ENCODE data around the gene R3HDM2.
A peak's percentile ranks its signal among the peaks of the same experiment; 100 is the strongest.
"Not testable (repeated sequence)": the region's sequence is repeated elsewhere in the genome, so short reads cannot be mapped to it uniquely, and the experiment has no call there.

R3HDM2 gene

GRCh38 chr12:57426948-57427347, 3.9 kb downstream of the R3HDM2 start:
- DNase-seq: not testable (repeated sequence)

- DNase-seq: no peak
Measured at GRCh38 chr12:57420482-57420881, 10.4 kb downstream of the R3HDM2 start.

DNA sequence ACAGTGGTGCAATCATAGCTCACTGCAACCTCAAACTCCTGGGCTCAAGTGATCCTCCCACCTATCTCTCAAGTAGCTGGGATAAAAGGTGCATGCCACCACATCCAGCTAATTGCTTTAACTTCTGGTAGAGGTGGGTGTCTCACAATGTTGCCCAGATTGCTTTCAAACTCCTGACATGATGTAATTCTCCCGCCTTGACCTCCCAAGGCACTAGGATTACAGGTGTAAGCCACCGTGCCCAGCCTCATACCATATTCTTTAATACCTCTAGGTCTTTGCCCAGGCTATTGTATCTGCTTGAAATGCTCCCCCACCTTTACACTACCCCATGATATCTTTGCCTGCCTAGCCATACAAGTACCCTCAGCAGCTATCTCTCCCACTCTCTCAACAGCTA, 11.3 kb downstream of the R3HDM2 start:
- no peak for DNase-seq

DNA sequence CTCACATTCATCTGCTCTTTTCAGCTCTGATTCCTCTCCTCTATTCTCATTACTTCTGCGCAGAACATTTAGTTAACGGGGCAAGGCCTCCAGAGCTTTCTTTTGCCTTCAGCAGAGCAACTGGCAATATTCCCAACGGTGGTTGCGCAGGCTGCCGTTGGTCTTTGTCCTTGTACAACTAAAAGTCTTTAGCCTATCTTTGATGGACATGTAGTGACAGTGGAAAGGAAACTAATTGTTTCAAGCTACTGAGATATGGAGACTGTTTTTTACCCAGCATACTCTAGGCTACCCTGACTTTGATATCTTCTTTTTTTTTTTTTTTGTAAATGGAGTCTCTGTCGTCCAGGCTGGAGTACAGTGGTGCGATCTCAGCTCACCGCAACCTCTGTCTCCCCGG, 12.6 kb downstream of the R3HDM2 start:
- DNase-seq: no peak

GRCh38 chr12:57416039-57416996, 14.5 kb downstream of the R3HDM2 start:
- no peak for DNase-seq

- no peak for DNase-seq
Measured at GRCh38 chr12:57415088-57415487, 15.8 kb downstream of the R3HDM2 start.

DNA sequence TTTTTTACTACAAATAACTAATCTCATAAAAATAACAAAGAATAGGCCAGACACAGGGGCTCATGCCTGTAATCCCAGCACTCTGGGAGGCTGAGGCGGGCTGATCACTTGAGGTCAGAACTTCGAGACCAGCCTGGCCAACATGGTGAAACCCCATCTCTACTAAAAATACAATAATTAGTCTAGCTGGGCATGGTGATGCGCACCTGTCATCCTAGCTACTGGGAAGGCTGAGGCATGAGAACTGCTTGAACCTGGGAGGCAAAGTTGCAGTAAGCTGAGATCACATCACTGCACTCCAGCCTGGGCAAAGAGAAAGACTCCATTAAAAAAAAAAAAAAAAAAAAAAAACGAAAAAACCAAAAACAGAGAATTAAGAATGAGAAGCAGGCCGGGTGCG, 16.7 kb downstream of the R3HDM2 start:
- not testable (repeated sequence) for DNase-seq

DNA sequence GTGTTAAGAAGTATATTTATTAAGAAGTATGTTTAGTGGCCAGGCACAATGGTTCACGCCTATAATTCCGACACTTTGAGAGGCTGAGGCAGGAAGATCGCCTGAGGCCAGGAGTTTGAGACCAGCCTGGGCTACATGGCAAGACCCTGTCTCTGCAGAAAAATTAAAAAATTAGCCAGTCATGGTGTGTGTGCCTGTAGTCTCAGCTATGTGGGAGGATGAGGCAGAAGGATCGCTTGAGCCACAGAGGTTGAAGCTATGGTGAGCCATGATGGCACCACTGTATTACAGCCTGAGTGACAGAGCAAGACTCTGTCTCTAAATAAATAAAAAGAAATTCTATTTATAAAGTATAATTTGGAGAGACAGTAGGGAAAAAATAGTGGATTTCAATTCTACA, 20.3 kb downstream of the R3HDM2 start:
- DNase-seq: no peak

DNA sequence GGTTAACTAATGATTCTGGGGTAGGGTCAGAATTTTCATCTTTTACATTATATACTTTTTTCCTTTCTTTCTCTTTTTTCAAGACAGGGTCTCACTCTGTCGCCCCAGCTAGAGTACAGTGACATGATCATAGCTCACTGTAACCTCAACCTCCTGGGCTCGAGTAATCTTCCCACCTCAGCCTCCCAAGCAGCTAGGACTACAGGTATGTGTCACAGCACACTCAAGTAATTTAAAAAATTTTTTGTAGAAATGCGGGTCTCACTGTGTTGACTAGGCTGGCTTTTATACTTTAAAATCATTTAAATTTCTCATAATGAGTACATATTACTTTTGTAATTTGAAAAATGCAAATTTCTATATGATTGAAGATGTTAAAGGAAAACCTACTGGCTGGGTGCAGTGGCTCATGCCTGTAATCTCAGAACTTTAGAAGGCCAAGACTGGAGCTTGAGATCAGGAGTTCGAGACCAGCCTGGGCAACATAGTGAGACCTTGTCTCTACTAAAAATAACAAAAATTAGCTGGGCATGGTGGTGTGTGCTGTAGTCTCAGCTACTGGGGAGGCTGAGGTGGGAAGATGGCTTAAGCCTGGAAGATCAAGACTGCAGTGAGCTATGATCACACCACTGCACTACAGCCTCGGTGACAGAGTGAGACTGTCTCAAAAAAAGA, 25.7 kb downstream of the R3HDM2 start:
- DNase-seq: no peak

DNA sequence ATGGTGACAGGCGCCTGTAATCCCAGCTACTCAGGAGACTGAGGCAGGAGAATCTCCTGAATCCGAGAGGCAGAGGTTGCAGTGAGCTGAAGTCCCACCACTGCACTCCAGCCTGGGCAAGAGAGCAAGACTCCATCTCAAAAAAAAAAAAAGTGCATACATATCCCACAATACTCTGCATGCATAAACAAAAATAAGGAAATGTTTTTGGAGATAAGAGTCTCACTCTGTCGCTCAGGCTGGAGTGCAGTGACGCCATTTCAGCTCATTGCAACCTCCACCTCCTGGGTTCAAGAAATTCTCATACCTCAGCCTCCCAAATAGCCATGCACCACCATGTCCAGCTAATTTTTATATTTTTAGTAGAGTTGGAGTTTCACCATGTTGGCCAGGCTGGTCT, 28.7 kb downstream of the R3HDM2 start:
- not testable (repeated sequence) for DNase-seq

DNA sequence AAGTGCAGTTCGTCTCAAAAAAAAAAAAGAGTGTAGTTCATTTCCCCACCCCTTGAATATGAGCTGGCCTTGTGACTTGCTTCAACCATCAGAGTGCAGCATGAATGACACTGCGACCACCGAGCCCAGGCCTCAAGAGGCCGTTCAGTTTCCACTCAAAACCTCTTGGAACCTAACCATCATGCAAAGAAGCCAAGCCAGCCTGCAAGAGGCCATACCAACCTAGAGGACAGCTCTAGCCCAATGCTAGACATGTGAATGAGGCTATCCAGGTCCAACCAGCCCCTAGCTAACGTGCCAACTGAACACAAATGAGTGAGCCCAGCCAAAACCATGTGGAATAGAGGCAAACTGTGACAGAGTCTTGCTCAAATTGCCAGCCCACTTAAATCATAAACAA, 29.7 kb downstream of the R3HDM2 start:
- DNase-seq: peak in 1 of 4 experiments; percentile 21

DNA sequence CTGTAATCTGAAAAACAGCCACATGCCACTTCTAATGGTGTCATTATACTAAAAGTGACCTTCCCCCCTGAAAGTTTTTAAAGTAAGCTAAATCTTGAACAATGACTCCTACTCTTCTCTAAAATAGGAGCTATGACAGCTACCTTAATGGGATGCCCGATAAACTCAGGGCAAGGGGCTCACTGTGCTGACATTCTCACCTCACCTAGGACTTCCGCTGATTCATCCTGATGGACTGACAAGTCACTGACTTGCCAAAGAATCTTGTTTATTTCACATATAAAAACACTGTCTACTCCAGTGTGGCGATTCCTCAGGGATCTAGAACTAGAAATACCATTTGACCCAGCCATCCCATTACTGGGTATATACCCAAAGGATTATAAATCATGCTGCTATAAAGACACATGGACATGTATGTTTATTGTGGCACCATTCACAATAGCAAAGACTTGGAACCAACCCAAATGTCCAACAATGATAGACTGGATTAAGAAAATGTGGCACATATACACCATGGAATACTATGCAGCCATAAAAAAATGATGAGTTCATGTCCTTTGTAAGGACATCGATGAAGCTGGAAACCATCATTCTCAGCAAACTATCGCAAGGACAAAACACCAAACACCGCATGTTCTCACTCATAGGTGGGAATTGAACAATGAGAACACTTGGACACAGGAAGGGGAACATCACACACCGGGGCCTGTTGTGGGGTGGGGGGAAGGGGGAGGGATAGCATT, 31.0 kb downstream of the R3HDM2 start:
- DNase-seq: not testable (repeated sequence)

DNA sequence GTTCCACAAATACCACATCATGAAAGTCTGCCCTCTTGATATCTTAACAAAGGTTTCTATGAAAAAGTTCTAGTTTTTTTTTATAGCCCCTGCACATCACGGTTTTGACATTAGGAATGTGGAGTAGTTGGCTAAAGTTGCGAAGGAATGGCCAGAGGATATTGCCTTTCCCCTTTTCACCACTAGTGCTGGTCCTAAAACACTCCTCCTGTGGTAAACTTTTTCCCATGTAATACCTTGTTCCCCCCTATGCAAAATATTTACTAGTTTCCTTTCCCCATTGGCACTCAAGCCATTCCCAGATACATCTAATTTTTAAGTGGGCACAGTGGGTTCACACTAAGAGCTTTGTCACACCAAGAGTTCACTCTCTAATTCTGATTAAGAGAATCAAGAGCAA, 33.4 kb downstream of the R3HDM2 start:
- no peak for DNase-seq

DNA sequence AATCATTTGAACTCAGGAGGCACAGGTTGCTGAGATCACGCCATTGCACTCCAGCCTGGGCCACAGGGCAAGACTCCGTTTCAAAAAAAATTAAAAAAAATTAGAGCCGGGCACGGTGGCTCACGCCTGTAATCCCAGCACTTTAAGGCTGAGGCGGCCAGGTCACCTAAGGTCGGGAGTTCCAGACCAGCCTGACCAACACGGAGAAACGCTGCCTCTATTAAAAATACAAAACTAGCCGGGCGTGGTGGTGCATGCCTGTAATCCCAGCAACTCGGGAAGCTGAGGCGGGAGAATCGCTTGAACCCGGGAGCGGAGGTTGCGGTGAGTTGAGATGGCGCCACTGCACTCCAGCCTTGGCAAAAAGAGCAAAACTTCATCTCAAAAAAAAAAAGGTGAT, 35.7 kb downstream of the R3HDM2 start:
- DNase-seq: no peak

DNA sequence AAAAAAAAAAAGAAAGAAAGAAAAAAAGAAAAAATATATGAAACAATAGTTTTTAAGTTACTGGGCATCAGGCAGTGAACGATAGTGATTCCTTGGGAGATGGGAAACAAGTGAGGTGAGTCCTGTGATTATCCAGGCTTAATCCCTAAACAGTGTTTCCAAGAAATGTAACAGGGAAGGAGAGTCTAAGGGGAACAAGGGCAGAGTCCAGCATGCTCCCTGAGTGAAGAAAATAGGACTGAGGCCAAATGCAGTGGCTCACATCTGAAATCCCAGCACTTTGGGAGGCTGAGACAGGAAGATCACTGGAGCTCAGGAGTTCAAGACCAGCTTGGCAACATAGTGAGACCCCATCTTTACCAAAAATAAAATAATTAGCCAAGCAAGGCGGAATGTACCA, 40.7 kb downstream of the R3HDM2 start:
- DNase-seq: no peak

- DNase-seq: no peak
Measured at GRCh38 chr12:57389033-57389432, 41.8 kb downstream of the R3HDM2 start.

- DNase-seq: no peak
Measured at GRCh38 chr12:57388425-57388824, 42.4 kb downstream of the R3HDM2 start.

DNA sequence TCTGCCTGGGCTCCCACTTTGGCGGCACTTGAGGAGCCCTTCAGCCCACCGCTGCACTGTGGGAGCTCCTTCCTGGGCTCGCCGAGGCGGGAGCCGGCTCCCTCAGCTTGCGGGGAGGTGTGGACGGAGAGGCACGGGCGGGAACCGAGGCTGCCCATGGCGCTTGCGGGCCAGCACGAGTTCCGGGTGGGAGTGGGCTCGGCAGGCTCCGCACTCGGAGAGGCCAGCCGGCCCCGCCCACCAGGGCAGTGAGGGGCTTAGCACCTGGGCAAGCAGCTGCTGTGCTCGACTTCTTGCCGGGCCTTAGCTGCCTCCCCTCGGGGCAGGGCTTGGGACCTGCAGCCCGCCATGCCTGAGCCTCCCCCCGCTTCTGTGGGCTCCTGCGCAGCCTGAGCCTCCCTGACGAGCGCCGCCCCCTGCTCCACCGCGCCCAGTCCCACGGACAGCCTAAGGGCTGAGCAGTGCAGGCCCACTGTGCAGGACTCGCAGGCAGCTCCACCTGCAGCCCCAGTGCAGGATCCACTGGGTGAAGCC, 44.6 kb downstream of the R3HDM2 start:
- no peak for DNase-seq

DNA sequence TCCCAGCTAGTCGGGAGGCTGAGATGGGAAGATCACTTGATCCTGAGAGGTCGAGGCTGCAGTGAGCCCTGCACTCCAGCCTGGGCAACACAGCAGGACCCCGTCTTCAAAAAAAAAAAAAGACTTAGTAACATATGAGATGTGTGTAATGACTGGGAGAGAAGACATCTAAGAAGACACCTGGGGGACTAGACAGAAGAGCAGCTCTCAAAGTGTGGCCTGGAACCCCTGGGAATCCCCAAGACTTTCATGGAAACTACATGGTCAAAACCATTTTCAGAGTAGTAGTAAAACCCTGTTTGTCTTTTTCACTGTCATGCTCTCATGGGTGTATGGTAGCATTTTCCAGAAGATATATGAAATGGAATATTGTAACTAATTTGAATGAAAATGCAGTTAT, 45.3 kb downstream of the R3HDM2 start:
- no peak for DNase-seq

DNA sequence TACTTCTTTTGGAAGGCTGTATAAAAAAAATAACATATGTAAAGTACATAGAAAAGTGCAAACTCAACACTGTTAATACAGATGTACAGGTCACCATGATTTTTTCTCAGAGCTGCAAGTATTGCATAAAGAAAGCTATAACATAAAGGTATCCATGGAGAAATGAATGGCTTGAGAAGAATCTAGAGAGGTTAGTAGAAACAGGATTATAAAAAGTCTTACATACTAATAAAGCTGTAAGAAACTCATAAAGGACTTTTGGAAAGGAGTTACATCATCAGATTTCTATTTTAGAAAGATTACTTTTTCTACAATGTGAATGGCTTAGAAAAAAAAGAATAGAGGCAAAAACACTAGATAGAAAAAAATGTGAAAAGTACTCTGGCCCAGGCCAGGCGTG, 46.4 kb downstream of the R3HDM2 start:
- DNase-seq: no peak

GRCh38 chr12:57381693-57382220, 49.1 kb downstream of the R3HDM2 start:
- DNase-seq: no peak

DNA sequence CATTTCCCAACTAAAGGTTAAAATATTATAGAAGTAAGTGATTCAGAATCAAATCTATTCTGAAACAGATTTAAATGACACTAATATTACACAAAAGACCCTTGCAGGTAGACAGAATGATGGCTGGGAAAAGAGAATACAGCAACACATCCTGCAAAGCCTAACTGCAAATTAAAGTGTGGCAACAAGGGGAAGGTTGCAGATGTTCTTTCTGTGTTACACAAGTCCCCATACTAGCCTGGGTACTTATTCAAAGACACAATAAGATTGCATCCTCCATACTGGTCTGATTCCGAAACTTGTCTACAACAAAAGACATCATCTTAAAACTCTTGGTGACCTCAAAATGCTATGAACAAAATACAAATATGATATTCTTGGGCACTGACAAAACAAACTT, 50.5 kb downstream of the R3HDM2 start:
- no peak for DNase-seq
